ENCODE data around the gene LNPK. TPM values are rescaled to one million over a fixed set of nuclear protein-coding genes. Genes with fewer than 3 reads are reported as not detected.

LNPK gene
- total RNA-seq, 1 experiment from 2014 or later = 21.9 TPM

DNA sequence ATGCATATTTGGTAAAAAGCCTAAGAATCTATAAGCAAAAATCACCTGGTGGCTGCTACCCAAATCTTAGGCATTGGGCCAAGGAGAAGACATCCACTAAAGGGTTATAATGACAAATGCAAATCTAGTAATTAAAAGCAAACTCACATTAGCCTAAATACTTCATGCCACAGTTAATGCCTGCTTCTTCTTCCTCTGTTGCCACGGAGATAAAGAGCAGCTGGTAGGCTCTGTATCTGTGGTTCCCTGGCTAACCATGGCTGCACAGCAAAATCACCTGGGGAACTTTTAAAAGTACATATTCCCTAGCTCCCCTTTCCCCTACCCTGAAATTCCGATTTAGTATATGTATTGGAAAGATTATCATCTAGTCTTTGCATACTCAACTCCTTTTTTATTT is 114.3 kb downstream of the LNPK start:
- TF ChIP-seq, protein P1, sequence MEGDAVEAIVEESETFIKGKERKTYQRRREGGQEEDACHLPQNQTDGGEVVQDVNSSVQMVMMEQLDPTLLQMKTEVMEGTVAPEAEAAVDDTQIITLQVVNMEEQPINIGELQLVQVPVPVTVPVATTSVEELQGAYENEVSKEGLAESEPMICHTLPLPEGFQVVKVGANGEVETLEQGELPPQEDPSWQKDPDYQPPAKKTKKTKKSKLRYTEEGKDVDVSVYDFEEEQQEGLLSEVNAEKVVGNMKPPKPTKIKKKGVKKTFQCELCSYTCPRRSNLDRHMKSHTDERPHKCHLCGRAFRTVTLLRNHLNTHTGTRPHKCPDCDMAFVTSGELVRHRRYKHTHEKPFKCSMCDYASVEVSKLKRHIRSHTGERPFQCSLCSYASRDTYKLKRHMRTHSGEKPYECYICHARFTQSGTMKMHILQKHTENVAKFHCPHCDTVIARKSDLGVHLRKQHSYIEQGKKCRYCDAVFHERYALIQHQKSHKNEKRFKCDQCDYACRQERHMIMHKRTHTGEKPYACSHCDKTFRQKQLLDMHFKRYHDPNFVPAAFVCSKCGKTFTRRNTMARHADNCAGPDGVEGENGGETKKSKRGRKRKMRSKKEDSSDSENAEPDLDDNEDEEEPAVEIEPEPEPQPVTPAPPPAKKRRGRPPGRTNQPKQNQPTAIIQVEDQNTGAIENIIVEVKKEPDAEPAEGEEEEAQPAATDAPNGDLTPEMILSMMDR (conservative IDR thresholded peaks at IDR 0.05; ENCODE audit: low read depth, low read length) = no peak
- TF ChIP-seq EZH2phosphoT487 (IDR thresholded peaks at IDR 0.05; ENCODE audit: borderline replicate concordance, low read length) (no peak), EZH2 (IDR thresholded peaks at IDR 0.05; ENCODE audit: low read length, unreplicated experiment) (no peak)
- ATAC-seq (no peak), DNase-seq (no peak)
- Histone ChIP-seq H4K20me1 (ENCODE audit: low read length) (no peaks in the 10 kb centered on the region), H3K9ac (ENCODE audit: low read length) (no peak overlapping the region), H2AFZ (ENCODE audit: low read length) (no peak overlapping the region), H3K27ac (ENCODE audit: low read length) (no peak overlapping the region), H3K79me2 (ENCODE audit: low read length) (no peaks in the 10 kb centered on the region), H3K4me1 (ENCODE audit: insufficient read depth, low read length) (no peaks in the 10 kb centered on the region), H3K4me2 (ENCODE audit: low read length) (no peak overlapping the region), H3K36me3 (ENCODE audit: low read depth, low read length) (no peaks in the 10 kb centered on the region), H3K4me3 (ENCODE audit: low read length) (no peak overlapping the region), H3K27me3 (ENCODE audit: low read length) (peaks cover 78% of the 10 kb centered on the region), H3F3A (ENCODE audit: low read length, unreplicated experiment) (no peaks in the 10 kb centered on the region), H3K9me2 (replicated peaks; ENCODE audit: low read length) (no peaks in the 10 kb centered on the region), H3K9me3 (ENCODE audit: low read length) (no peaks in the 10 kb centered on the region)
- BruUV-seq (replicated peaks) = no TSS peak
- ChIA-PET CTCF (no interaction called here), POLR2A (ENCODE audit: unreplicated experiment) (no interaction called here)
- intact Hi-C loops (cut with micrococcal nuclease) = no loop called here

DNA sequence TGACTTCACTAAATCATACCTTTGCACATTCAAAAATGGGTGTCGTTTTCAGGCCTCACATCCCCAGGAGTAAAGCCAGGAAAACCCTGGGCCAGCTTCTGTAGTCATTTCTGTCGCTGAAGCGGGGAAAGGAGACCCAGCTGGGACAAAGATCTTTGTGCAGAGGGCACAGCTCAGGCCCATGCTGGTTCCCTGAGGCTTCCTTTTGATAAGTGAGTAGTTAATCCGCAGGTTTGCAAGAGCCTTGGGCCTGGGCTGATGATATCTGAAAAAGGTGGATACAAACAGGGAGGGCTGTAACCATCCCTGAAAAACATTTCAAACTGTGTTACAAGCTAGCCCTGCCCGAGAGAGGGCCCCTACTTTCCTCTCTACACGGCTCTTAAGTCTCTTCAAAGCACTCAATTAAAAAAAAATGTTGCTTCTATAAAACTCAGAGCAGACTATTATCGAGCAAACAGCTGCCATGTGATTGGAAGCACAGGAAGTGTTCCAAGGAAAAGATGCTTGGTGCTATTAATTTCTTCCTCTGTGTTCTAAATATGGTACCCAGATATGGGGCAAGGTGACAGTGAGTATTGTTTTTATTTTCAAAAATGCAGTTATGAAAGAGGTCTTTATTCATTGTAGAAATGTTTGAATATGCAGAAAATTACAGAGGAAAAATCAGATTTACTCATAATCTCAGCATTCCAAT is 117.2 kb downstream of the LNPK start:
- H3K4me3 ChIP-seq (ENCODE audit: low read length) = no peak overlapping the region
- intact Hi-C loops (cut with micrococcal nuclease) = no loop called here
- H2AFZ ChIP-seq (ENCODE audit: low read length) = no peak overlapping the region
- ATAC-seq (no peak), DNase-seq (no peak)
- POLR2A ChIA-PET (ENCODE audit: unreplicated experiment) = no interaction called here
- H3F3A ChIP-seq (ENCODE audit: low read length, unreplicated experiment) = no peaks in the 10 kb centered on the region
- no peaks in the 10 kb centered on the region for H3K4me1 ChIP-seq (ENCODE audit: insufficient read depth, low read length)
- TF ChIP-seq, protein P1 (conservative IDR thresholded peaks at IDR 0.05; ENCODE audit: low read depth, low read length) = no peak
- no peak for TF ChIP-seq EZH2 (IDR thresholded peaks at IDR 0.05; ENCODE audit: low read length, unreplicated experiment)
- TF ChIP-seq EZH2phosphoT487 (IDR thresholded peaks at IDR 0.05; ENCODE audit: borderline replicate concordance, low read length) = no peak
- H4K20me1 ChIP-seq (ENCODE audit: low read length) = no peaks in the 10 kb centered on the region
- BruUV-seq (replicated peaks) = no TSS peak
- no peak overlapping the region for H3K9ac ChIP-seq (ENCODE audit: low read length)
- no peaks in the 10 kb centered on the region for H3K9me2 ChIP-seq (replicated peaks; ENCODE audit: low read length)
- CTCF ChIA-PET = no interaction called here
- no peak overlapping the region for H3K27ac ChIP-seq (ENCODE audit: low read length)
- H3K36me3 ChIP-seq (ENCODE audit: low read depth, low read length) = no peaks in the 10 kb centered on the region
- no peaks in the 10 kb centered on the region for H3K9me3 ChIP-seq (ENCODE audit: low read length)
- peaks cover 81% of the 10 kb centered on the region for H3K27me3 ChIP-seq (ENCODE audit: low read length)
- no peaks in the 10 kb centered on the region for H3K79me2 ChIP-seq (ENCODE audit: low read length)
- no peak overlapping the region for H3K4me2 ChIP-seq (ENCODE audit: low read length)

DNA sequence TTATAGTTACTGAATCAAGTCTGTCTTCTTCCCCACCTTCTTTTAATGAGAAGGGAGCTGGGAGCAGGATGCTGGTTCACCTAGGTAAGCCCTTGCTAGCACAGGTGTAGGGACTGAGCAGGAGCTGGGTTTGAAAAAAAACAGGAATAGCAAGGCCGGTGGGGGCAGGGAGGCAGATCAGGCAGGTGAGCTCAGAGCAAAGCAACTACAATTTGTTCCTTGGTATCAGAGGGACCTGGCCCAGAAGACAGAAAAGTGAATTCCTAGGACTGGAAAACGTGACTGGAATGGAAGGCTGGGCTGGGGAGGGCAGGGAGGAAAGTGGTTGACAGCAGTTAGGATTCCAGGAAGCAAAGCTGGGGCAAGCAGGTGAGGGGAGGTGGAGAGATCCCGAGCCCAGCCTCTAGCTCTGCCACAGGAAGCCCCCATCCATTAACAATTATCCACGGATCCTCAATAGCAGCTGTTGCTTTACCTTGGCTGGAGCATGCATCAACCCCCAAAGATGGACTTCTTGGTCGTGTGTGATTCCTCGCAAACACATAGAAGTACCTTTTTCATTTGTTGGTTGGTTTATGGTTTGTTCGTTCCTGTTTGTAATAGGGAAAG is 118.4 kb downstream of the LNPK start:
- intact Hi-C loops (cut with micrococcal nuclease) = no loop called here
- Histone ChIP-seq H3K4me2 (ENCODE audit: low read length) (no peak overlapping the region), H3K4me3 (ENCODE audit: low read length) (no peak overlapping the region), H3K79me2 (ENCODE audit: low read length) (no peaks in the 10 kb centered on the region), H3K9ac (ENCODE audit: low read length) (no peak overlapping the region), H3K27ac (ENCODE audit: low read length) (no peak overlapping the region), H3K9me2 (replicated peaks; ENCODE audit: low read length) (no peaks in the 10 kb centered on the region), H3F3A (ENCODE audit: low read length, unreplicated experiment) (no peaks in the 10 kb centered on the region), H3K9me3 (ENCODE audit: low read length) (no peaks in the 10 kb centered on the region), H3K36me3 (ENCODE audit: low read depth, low read length) (no peaks in the 10 kb centered on the region), H2AFZ (ENCODE audit: low read length) (no peak overlapping the region), H3K27me3 (ENCODE audit: low read length) (peaks cover 73% of the 10 kb centered on the region), H4K20me1 (ENCODE audit: low read length) (no peaks in the 10 kb centered on the region), H3K4me1 (ENCODE audit: insufficient read depth, low read length) (no peaks in the 10 kb centered on the region)
- ChIA-PET POLR2A (ENCODE audit: unreplicated experiment) (no interaction called here), CTCF (no interaction called here)
- ATAC-seq (no peak), DNase-seq (no peak)
- TF ChIP-seq EZH2 (IDR thresholded peaks at IDR 0.05; ENCODE audit: low read length, unreplicated experiment) (no peak), EZH2phosphoT487 (IDR thresholded peaks at IDR 0.05; ENCODE audit: borderline replicate concordance, low read length) (no peak)
- TF ChIP-seq, protein P1 (conservative IDR thresholded peaks at IDR 0.05; ENCODE audit: low read depth, low read length) = no peak
- BruUV-seq (replicated peaks) = no TSS peak
